OCI-LY3 (cell line): ENCODE data around the gene NRXN3.

Experiments used
- H2AFZ ChIP-seq: fragments of 200-600, 300-600 bp; shearing (Covaris generic); 2 replicates; pipeline ENCODE4 v1.6.0; 2014; ENCODE audit warnings: antibody characterized with exemption, low read depth, low read length
- H3K27ac ChIP-seq: fragments of 200-600, 300-600 bp; sonication (generic); 2 replicates; pipeline ENCODE4 v1.5.1; 2014; ENCODE audit warnings: mild to moderate bottlenecking, low read length, moderate library complexity, mixed read lengths
- H3K27me3 ChIP-seq: fragments of 200-600, 300-600 bp; sonication (generic); 2 replicates; pipeline ENCODE4 v1.6.1; 2014; ENCODE audit warnings: low read depth, low read length, mixed read lengths
- H3K36me3 ChIP-seq: fragments of 200-600, 300-600 bp; sonication (generic); replicated peaks from 2 replicates; pipeline ENCODE3; 2014; ENCODE audit warnings: low read depth, low read length, mixed read lengths
- H3K4me1 ChIP-seq: fragments of 300-600, 200-600 bp; sonication (generic); 2 replicates; pipeline ENCODE4 v1.6.1; 2014; ENCODE audit warnings: low read length, mixed read lengths
- H3K4me2 ChIP-seq: fragments of 200-600, 300-600 bp; sonication (generic); 2 replicates; pipeline ENCODE4 v1.6.1; 2014; ENCODE audit warnings: low read length, mixed read lengths
- H3K4me3 ChIP-seq: fragments of 300-600, 200-600 bp; sonication (generic); 2 replicates; pipeline ENCODE4 v1.5.1; 2014; ENCODE audit warnings: antibody characterized with exemption, mild to moderate bottlenecking, low read length, moderate library complexity
- H3K79me2 ChIP-seq: fragments of 300-600, 200-600 bp; shearing (Covaris generic); 2 replicates; pipeline ENCODE4 v1.6.1; 2014; ENCODE audit warnings: mild to moderate bottlenecking, low read length, mixed read lengths
- H3K9ac ChIP-seq: fragments of 300-600, 200-600 bp; shearing (Covaris generic); 2 replicates; pipeline ENCODE4 v1.6.0; 2014; ENCODE audit warnings: mild to moderate bottlenecking, low read length, moderate library complexity
- H3K9me3 ChIP-seq: fragments of 200-600, 300-600 bp; shearing (Covaris generic); 2 replicates; pipeline ENCODE4 v1.6.1; 2014; ENCODE audit warnings: low read length, mixed read lengths; ENCODE audit not compliant: insufficient read depth
- H4K20me1 ChIP-seq: fragments of 200-600, 300-600 bp; sonication (generic); 2 replicates; pipeline ENCODE4 v1.6.1; 2016; ENCODE audit warnings: low read length, mixed read lengths; ENCODE audit not compliant: insufficient read depth
- EZH2phosphoT487 ChIP-seq: fragments of 200-600 bp; shearing (Covaris generic); IDR thresholded peaks from 2 replicates; pipeline ENCODE4 v1.6.1; 2018; ENCODE audit warnings: antibody characterized with exemption, mixed run types, low read depth
- TF ChIP-seq, protein P1 (sequence below): fragments of 200-600, 300-600 bp; sonication (generic); IDR thresholded peaks from 2 replicates; pipeline ENCODE4 v1.5.1; 2014; ENCODE audit warnings: antibody characterized with exemption, low read length, low read depth

Gene NRXN3

DNA sequence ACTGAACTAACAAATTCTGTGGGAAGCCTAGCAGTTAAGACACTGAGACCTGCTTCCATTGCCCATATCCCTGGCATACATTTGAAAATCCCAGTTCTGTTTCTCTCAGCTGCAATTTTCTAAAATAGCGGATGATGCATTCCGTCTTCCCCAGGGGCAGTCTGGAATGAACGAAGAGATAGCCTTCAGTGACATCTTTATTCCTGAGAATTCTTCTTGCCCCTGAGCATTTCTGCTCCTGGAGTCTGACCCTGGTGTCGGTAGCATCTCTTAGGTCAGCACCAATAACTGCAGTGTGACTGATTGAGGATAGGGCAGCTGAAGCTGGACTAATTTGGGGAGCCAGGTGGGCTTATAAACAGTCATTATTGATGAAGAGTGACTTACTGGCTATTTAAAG is 1488.6 kb downstream of the NRXN3 start:
- Histone ChIP-seq H3K4me3 (no peak overlapping the region), H2AFZ (no peak overlapping the region), H4K20me1 (no peaks in the 10 kb centered on the region), H3K4me1 (no peaks in the 10 kb centered on the region), H3K9ac (no peak overlapping the region), H3K36me3 (no peaks in the 10 kb centered on the region), H3K27me3 (no peaks in the 10 kb centered on the region), H3K79me2 (no peaks in the 10 kb centered on the region), H3K9me3 (no peaks in the 10 kb centered on the region), H3K4me2 (no peak overlapping the region), H3K27ac (no peak overlapping the region)
- no peak for TF ChIP-seq EZH2phosphoT487
- TF ChIP-seq, protein P1, sequence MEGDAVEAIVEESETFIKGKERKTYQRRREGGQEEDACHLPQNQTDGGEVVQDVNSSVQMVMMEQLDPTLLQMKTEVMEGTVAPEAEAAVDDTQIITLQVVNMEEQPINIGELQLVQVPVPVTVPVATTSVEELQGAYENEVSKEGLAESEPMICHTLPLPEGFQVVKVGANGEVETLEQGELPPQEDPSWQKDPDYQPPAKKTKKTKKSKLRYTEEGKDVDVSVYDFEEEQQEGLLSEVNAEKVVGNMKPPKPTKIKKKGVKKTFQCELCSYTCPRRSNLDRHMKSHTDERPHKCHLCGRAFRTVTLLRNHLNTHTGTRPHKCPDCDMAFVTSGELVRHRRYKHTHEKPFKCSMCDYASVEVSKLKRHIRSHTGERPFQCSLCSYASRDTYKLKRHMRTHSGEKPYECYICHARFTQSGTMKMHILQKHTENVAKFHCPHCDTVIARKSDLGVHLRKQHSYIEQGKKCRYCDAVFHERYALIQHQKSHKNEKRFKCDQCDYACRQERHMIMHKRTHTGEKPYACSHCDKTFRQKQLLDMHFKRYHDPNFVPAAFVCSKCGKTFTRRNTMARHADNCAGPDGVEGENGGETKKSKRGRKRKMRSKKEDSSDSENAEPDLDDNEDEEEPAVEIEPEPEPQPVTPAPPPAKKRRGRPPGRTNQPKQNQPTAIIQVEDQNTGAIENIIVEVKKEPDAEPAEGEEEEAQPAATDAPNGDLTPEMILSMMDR: no peak

DNA sequence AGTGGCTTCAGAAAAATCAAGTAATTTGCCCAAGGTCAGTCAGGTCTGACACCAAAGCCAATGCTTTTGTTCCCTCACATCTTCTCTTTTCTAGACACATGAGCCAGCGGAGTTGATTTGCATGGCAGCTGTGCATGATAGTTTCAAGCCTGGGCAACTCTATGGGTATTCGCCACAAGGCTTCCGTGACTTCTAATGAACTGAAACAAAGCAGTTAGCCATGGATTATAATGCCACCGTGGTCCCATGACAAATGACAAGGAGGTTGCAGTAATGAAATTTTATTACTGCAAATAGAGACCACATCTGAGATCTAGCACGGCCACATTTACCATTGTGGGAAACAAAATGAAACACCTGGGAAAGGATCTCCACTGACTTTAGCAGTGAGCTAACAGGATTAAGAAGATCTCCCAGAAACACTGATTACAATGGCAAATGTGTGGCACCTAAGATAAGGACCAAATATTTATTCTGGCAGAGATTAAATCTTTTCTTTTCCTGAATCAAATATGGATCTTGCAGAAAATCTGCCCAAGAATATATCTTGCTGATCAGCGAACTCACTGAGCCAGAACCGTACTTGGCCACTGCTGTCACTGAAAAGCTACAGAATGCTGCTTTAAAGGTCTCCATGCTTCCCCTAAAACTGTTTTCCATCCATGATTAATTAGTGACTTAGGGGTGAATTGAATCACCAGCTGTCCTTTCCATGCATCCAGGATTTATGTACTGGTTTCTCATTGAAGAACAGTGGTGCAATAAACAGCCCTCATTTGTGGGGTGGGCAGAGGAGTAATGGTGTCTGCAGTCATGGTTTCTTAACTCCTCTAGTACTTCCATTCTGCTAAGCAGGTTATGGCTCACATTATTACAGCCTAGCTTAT is 1490.1 kb downstream of the NRXN3 start:
- Histone ChIP-seq H3K27me3 (no peaks in the 10 kb centered on the region), H3K4me2 (no peak overlapping the region), H3K4me3 (no peak overlapping the region), H4K20me1 (no peaks in the 10 kb centered on the region), H3K4me1 (no peaks in the 10 kb centered on the region), H3K36me3 (no peaks in the 10 kb centered on the region), H3K27ac (no peak overlapping the region), H3K9ac (no peak overlapping the region), H2AFZ (no peak overlapping the region), H3K79me2 (no peaks in the 10 kb centered on the region), H3K9me3 (no peaks in the 10 kb centered on the region)
- no peak for TF ChIP-seq EZH2phosphoT487
- TF ChIP-seq, protein P1: no peak

DNA sequence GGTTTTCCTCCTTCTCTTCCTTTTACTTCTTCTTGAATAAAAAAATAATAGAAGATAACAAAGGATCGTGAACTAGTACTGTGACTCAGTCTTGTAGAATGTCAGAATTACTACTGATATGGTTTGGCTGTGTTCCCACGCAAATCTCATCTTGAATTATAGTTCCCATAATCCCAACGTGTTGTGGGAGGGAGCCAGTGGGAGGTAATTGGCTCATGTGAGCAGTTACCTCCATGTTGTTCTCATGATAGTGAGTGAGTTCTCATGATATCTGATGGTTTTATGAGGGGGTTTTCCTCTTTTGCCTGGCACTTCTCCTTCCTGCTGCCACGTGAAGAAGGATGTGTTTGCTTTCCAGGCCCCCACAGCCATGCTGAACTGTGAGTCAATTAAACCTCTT is 1491.6 kb downstream of the NRXN3 start:
- Histone ChIP-seq H3K27ac (no peak overlapping the region), H3K79me2 (no peaks in the 10 kb centered on the region), H3K4me2 (no peak overlapping the region), H3K36me3 (no peaks in the 10 kb centered on the region), H2AFZ (no peak overlapping the region), H3K9me3 (no peaks in the 10 kb centered on the region), H4K20me1 (no peaks in the 10 kb centered on the region), H3K27me3 (no peaks in the 10 kb centered on the region), H3K9ac (no peak overlapping the region), H3K4me3 (no peak overlapping the region), H3K4me1 (no peaks in the 10 kb centered on the region)
- TF ChIP-seq EZH2phosphoT487: no peak
- TF ChIP-seq, protein P1: no peak

DNA sequence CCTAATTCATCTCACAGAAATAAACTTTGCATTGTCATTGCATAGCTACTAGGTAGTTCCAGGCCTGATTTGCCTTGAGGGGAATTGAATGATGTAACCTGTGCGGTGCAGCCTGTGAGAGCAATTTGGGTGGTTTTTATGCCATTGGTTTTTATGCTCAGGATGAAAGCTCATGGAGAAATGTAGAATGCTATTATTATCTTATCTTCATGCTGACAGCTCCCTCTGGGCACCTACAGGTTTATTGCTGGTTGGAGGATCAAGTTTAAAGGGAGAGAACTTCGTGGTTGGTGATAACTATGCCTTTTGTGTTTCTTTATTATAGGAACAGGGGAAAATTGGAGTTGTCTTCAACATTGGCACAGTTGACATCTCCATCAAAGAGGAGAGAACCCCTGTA is 1493.3 kb downstream of the NRXN3 start:
- H3K27ac ChIP-seq: no peak overlapping the region
- no peaks in the 10 kb centered on the region for H4K20me1 ChIP-seq
- TF ChIP-seq, protein P1: no peak
- no peak for TF ChIP-seq EZH2phosphoT487
- no peaks in the 10 kb centered on the region for H3K9me3 ChIP-seq
- H3K9ac ChIP-seq: no peak overlapping the region
- no peaks in the 10 kb centered on the region for H3K4me1 ChIP-seq
- H3K36me3 ChIP-seq: no peaks in the 10 kb centered on the region
- H3K4me2 ChIP-seq: no peak overlapping the region
- H2AFZ ChIP-seq: no peak overlapping the region
- H3K4me3 ChIP-seq: no peak overlapping the region
- H3K27me3 ChIP-seq: no peaks in the 10 kb centered on the region
- H3K79me2 ChIP-seq: no peaks in the 10 kb centered on the region
